ENCODE results near the gene TEX13B.

The TEX13B gene

DNA sequence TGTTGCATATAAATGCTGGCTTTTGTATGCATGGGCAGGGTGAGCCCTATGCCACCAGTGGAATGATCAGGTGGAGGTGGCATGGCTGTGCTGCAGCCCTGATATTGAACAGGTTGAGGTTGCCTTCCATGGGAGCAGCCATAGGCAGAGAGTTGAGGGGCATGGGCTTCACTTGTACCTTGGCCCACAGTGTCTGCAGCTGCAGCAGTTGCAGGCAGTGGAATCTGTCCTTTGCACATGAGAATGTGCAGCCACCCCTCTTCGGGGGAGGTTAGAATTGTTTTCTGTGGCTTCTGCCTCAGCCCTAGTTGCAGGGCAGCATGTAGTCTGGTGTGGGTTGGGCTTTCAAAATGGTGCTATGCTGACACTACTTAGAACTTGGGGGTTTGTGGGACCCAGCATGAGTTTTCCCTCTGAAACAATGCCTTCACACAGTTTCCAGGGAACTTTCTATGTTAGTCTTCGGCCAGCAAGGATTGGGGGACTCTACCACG, 37.3 kb upstream of the TEX13B start:
- TF ChIP-seq, protein P1, sequence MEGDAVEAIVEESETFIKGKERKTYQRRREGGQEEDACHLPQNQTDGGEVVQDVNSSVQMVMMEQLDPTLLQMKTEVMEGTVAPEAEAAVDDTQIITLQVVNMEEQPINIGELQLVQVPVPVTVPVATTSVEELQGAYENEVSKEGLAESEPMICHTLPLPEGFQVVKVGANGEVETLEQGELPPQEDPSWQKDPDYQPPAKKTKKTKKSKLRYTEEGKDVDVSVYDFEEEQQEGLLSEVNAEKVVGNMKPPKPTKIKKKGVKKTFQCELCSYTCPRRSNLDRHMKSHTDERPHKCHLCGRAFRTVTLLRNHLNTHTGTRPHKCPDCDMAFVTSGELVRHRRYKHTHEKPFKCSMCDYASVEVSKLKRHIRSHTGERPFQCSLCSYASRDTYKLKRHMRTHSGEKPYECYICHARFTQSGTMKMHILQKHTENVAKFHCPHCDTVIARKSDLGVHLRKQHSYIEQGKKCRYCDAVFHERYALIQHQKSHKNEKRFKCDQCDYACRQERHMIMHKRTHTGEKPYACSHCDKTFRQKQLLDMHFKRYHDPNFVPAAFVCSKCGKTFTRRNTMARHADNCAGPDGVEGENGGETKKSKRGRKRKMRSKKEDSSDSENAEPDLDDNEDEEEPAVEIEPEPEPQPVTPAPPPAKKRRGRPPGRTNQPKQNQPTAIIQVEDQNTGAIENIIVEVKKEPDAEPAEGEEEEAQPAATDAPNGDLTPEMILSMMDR (IDR thresholded peaks at IDR 0.05; ENCODE audit: low read depth, low read length): no peak
- no peak for DNase-seq (ENCODE audit: extremely low read depth, low read depth)

DNA sequence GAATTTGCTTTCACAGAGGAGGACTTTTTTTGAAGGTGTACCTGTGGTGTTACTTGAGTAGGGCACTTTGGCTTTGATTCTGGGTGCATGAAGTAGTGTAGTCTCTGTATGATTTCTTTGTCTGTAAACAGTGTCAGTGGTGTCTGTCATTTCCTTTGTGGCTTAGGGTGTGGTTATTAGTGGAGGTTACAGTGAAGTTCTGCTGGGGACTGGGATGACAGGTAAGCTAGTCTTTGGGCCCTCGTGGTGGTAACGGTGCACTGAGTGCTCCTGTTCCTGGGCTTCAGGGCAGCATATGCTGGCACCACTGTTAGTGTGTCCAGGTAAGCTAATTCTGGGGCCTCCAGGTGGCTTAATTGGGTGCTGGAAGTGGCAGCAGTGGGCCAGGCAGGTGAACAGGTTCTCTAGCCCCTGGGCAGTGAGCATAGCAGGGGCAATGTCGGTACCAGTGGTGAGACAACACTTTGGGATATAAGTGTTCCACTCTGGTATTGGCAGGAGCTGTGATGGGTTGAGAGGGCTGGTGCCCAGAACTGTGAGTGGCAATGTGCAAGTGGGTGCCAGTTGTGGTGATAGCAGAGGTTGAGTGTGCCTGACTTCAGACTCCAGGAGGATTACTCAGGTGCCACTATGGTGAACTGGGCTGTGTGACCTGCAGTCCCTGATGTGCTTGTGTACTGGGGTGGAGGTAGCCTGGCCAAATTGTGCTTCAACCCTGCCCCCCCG, 36.6 kb upstream of the TEX13B start:
- TF ChIP-seq, protein P1 (IDR thresholded peaks at IDR 0.05; ENCODE audit: low read depth, low read length): no peak
- no peak for DNase-seq (ENCODE audit: extremely low read depth, low read depth)

DNA sequence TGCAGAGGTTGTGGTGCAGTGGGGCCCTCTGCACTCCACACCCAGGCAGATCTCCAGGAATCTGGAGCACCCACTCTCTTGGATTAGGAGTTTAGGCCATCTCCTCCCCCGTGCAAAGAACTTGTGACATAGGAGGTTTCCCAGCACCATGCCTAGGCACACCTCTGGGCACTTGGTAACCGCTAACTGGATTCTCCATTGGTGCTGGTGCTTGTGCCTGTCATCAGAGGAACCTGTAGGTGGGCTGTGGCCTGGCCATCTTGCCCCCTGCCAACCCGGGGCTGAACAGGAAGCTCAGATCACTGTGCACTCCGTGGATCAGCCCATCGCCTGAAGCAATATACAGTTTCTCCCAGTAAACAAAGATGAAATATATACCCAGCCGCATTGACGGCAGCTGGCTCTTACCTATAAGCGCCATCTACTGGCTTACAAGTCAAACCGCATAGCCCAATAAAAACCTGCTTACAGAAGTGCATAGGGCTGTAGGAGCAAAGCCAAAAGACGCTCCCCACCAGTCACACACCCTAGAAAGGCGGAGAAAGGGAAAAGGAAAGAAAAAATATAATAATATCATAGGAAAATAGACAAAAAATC, 19.1 kb upstream of the TEX13B start:
- TF ChIP-seq, protein P1 (IDR thresholded peaks at IDR 0.05; ENCODE audit: low read depth, low read length): peak; percentile 58
- no peak for DNase-seq (ENCODE audit: extremely low read depth, low read depth)

DNA sequence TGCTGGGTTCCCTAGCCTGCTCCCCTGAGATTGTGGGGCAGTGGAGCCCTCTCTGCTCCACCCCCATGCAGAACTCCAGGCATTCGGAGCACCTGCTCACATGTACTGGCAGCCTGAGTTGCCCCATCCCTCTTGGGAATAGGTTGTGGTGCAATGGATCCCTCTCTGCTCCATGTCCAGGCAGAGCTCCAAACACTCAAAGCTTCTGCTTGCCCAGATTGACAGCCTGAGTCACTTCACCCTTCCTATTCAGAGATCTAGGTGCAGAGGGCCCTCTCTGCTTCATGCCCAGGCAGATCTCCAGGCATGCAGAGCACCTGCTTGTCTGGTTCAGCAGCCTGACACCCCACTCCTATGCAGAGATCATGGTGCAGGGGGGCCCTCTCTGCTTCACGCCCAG, 18.6 kb upstream of the TEX13B start:
- DNase-seq (ENCODE audit: extremely low read depth, low read depth): no peak
- TF ChIP-seq, protein P1 (IDR thresholded peaks at IDR 0.05; ENCODE audit: low read depth, low read length): no peak

DNA sequence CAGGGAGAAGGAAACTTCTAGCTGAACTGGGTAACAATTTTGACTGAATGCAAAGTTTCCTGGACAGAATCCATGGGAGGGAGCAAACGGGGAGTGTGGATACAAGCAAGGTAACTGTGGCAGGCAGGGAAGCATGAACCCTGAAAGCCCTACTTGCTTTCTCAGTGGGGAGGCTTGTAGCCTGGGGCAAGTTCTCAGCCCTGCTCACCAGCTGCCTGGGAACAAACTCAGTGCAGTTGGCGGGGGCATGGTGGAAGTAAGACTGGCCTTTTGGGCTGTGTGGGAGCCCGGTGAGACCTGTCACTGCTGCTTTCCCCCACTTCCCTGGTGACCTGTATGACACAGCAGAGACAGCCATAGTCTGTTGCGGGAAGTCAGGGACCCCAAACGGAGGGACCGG, 14.0 kb upstream of the TEX13B start:
- DNase-seq (ENCODE audit: extremely low read depth, low read depth): no peak
- TF ChIP-seq, protein P1 (IDR thresholded peaks at IDR 0.05; ENCODE audit: low read depth, low read length): no peak

DNA sequence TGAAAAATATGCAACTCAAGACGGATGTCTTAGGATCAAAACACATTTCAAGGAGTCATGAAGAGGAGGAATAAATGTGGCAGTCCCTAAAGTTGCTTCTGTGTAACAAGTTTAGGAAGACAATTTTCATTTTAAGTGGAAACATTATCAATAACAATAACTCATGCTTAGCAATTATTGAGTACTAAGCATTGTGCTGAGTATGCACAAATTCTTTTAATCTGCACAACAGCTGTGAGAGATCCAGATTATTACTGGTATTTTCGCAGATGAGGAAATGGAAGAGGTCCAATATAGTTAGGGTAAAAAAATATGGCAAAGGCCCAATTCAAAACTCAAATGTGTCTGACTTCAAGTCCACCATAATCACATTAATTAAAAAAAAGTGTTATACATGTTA, 2.9 kb upstream of the TEX13B start:
- TF ChIP-seq, protein P1 (IDR thresholded peaks at IDR 0.05; ENCODE audit: low read depth, low read length): no peak
- DNase-seq (ENCODE audit: extremely low read depth, low read depth): no peak

DNA sequence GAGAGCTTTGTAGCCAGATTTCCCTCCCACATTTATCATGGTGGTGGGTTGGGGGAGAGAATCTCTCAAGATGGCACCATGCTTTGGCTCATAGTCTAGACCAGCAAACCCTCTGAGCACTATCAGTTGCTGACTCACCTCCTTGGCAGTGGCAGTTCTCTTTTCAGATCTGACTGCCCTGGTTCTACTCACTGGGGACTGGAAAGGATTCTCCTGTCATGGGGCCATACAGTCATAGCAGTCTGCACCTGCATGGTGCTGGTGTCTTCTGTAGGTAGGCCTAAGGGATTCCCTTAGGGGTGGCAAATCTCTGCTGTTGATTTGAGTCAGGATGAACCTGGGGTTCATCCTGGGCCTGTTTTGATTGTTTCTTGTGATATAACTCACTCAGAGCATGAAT, 2.6 kb downstream of the TEX13B start:
- TF ChIP-seq, protein P1 (IDR thresholded peaks at IDR 0.05; ENCODE audit: low read depth, low read length): no peak
- no peak for DNase-seq (ENCODE audit: extremely low read depth, low read depth)
